Neural cell (in vitro differentiated cells): Measurements from ENCODE around the gene TNK2. TPM values are rescaled to one million over a fixed set of nuclear protein-coding genes. Genes with fewer than 3 reads are reported as not detected.

ENCODE experiments used
- H2AFZ ChIP-seq: fragments of 200-600, 300-800 bp; sonication (generic), shearing (Covaris generic); 2 replicates; pipeline ENCODE4 v1.6.0; 2014; ENCODE audit warnings: low read depth, mild to moderate bottlenecking, antibody characterized with exemption, low read length, moderate library complexity
- H3F3A ChIP-seq: fragments of 200-600 bp; shearing (Covaris generic); 2 replicates; pipeline ENCODE4 v1.6.1; 2016; ENCODE audit warnings: mild to moderate bottlenecking, moderate library complexity, mixed read lengths, antibody characterized with exemption, low read length; ENCODE audit not compliant: insufficient read depth, poor library complexity, severe bottlenecking
- H3K27ac ChIP-seq: fragments of 200-600, 300-800 bp; sonication (generic), shearing (Covaris generic); 2 replicates; pipeline ENCODE4 v1.5.1; 2014; ENCODE audit warnings: mild to moderate bottlenecking, low read length, moderate library complexity
- H3K27me3 ChIP-seq: fragments of 300-800, 200-600 bp; sonication (generic), shearing (Covaris generic); 2 replicates; pipeline ENCODE4 v1.6.0; 2014; ENCODE audit warnings: mild to moderate bottlenecking, low read depth, low read length, moderate library complexity; ENCODE audit not compliant: insufficient read depth
- H3K36me3 ChIP-seq: fragments of 300-800, 200-600 bp; sonication (generic), shearing (Covaris generic); 2 replicates; pipeline ENCODE4 v1.5.1; 2014; ENCODE audit warnings: mild to moderate bottlenecking, antibody characterized with exemption, low read length, moderate library complexity; ENCODE audit not compliant: insufficient read depth
- H3K4me2 ChIP-seq: fragments of 300-800, 200-600 bp; sonication (generic), shearing (Covaris generic); 2 replicates; pipeline ENCODE4 v1.6.0; 2014; ENCODE audit warnings: mild to moderate bottlenecking, low read length
- H3K4me3 ChIP-seq: fragments of 300-800, 200-600 bp; sonication (generic), shearing (Covaris generic); 2 replicates; pipeline ENCODE4 v1.5.1; 2014; ENCODE audit warnings: mild to moderate bottlenecking, low read length, moderate library complexity
- H3K79me2 ChIP-seq: fragments of 200-600 bp; shearing (Covaris generic); replicated peaks from 2 replicates; pipeline ENCODE4 v1.6.0; 2014; ENCODE audit warnings: mild to moderate bottlenecking, low read length, moderate library complexity; ENCODE audit not compliant: insufficient read depth
- H3K9ac ChIP-seq: fragments of 300-800, 200-600 bp; sonication (generic), shearing (Covaris generic); 2 replicates; pipeline ENCODE4 v1.6.1; 2016; ENCODE audit warnings: mild to moderate bottlenecking, low read length, mixed read lengths
- H3K9me2 ChIP-seq: fragments of 200-600 bp; shearing (Covaris generic); 2 replicates; pipeline ENCODE4 v1.6.1; 2016; ENCODE audit warnings: mild to moderate bottlenecking, low read length, mixed read lengths; ENCODE audit not compliant: insufficient read depth
- H3K9me3 ChIP-seq: fragments of 200-600, 300-800 bp; sonication (generic), shearing (Covaris generic); 2 replicates; pipeline ENCODE4 v1.6.1; 2016; ENCODE audit warnings: mild to moderate bottlenecking, mixed run types, low read length, moderate library complexity, mixed read lengths
- H4K20me1 ChIP-seq: fragments of 200-600 bp; shearing (Covaris generic); 2 replicates; pipeline ENCODE4 v1.6.1; 2016; ENCODE audit warnings: mild to moderate bottlenecking, mixed run types; ENCODE audit not compliant: insufficient read depth
- EP300 ChIP-seq: fragments of 450-650 bp; conservative IDR thresholded peaks from 2 replicates; pipeline ENCODE4 v1.6.1; 2014; ENCODE audit warnings: antibody characterized with exemption, mild to moderate bottlenecking, moderate library complexity; ENCODE audit not compliant: poor library complexity, severe bottlenecking
- EZH2 ChIP-seq: fragments of 200-600, 300-800 bp; shearing (Covaris generic), sonication (generic); IDR thresholded peaks from 2 replicates; pipeline ENCODE4 v1.6.1; 2014; ENCODE audit warnings: antibody characterized with exemption, low read length, borderline replicate concordance, mild to moderate bottlenecking; ENCODE audit not compliant: insufficient read depth, poor library complexity, severe bottlenecking
- MXI1 ChIP-seq: fragments of 450-650 bp; conservative IDR thresholded peaks from 2 replicates; pipeline ENCODE4 v1.6.1; 2014; ENCODE audit warnings: antibody characterized with exemption, mild to moderate bottlenecking; ENCODE audit not compliant: poor library complexity, severe bottlenecking
- POLR2AphosphoS5 ChIP-seq: IDR thresholded peaks from 2 replicates; pipeline ENCODE4 v1.6.1; 2012
- RAD21 ChIP-seq: fragments of 450-650 bp; conservative IDR thresholded peaks from 2 replicates; pipeline ENCODE4 v1.6.1; 2014; ENCODE audit warnings: antibody characterized with exemption, mild to moderate bottlenecking, moderate library complexity
- SMC3 ChIP-seq: fragments of 450-650 bp; conservative IDR thresholded peaks from 2 replicates; pipeline ENCODE4 v1.6.1; 2014; ENCODE audit warnings: antibody characterized with exemption, mild to moderate bottlenecking, moderate library complexity; ENCODE audit not compliant: poor library complexity
- TAF1 ChIP-seq: IDR thresholded peaks from 2 replicates; pipeline ENCODE4 v1.6.1; 2012; ENCODE audit warnings: low read depth
- polyA plus RNA-seq: library from polyadenylated mRNA; depleted of rRNA; stranded (reverse); fragments of >200 nt; gene quantifications from 2 replicates; pipeline ENCODE4 v1.2.3, GENCODE V29; 2014
- TF ChIP-seq, protein P1 (sequence below): fragments of 450-650 bp; IDR thresholded peaks from 2 replicates; pipeline ENCODE4 v1.5.1; 2014; ENCODE audit warnings: antibody characterized with exemption, mild to moderate bottlenecking, moderate library complexity; ENCODE audit not compliant: poor library complexity, severe bottlenecking
- TF ChIP-seq, protein P2 (sequence below): IDR thresholded peaks from 2 replicates; pipeline ENCODE4 v1.6.1; 2012; ENCODE audit warnings: borderline replicate concordance

Gene TNK2
- polyA plus RNA-seq, 1 donor from 2014 or later, result 16.3 TPM

DNA sequence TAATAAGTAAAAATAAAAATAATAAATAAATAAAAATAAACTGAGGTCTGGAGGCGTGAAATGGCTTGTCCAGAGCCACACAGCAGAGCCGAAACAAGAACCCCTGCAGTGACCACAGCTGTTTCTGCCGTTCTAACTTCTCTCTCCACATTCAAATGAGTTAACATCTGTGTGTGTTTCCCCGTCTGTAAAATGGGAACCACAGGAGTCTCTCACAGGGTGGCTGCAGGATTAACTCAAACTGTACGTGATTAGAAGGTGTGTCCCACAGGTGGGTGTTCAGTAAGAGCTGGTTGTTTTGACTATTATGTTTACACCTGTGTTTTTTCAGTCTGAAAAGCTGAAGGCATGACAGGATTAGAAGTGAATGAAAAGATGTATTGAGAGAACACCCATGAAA, 69.6 kb downstream of the TNK2 start:
- Histone ChIP-seq H3K9ac (no peak overlapping the region), H3K4me3 (no peak overlapping the region), H3K4me2 (no peak overlapping the region), H3K27ac (no peak overlapping the region), H2AFZ (no peak overlapping the region), H4K20me1 (no peaks in the 10 kb centered on the region), H3K9me3 (no peaks in the 10 kb centered on the region), H3K79me2 (no peaks in the 10 kb centered on the region), H3K9me2 (no peaks in the 10 kb centered on the region), H3K36me3 (no peaks in the 10 kb centered on the region), H3F3A (no peaks in the 10 kb centered on the region), H3K27me3 (no peaks in the 10 kb centered on the region)
- TF ChIP-seq, protein P1, sequence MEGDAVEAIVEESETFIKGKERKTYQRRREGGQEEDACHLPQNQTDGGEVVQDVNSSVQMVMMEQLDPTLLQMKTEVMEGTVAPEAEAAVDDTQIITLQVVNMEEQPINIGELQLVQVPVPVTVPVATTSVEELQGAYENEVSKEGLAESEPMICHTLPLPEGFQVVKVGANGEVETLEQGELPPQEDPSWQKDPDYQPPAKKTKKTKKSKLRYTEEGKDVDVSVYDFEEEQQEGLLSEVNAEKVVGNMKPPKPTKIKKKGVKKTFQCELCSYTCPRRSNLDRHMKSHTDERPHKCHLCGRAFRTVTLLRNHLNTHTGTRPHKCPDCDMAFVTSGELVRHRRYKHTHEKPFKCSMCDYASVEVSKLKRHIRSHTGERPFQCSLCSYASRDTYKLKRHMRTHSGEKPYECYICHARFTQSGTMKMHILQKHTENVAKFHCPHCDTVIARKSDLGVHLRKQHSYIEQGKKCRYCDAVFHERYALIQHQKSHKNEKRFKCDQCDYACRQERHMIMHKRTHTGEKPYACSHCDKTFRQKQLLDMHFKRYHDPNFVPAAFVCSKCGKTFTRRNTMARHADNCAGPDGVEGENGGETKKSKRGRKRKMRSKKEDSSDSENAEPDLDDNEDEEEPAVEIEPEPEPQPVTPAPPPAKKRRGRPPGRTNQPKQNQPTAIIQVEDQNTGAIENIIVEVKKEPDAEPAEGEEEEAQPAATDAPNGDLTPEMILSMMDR, result no peak
- TF ChIP-seq TAF1 (no peak), EZH2 (no peak), RAD21 (no peak), EP300 (no peak), MXI1 (no peak), SMC3 (no peak), POLR2AphosphoS5 (no peak)
- TF ChIP-seq, protein P2, sequence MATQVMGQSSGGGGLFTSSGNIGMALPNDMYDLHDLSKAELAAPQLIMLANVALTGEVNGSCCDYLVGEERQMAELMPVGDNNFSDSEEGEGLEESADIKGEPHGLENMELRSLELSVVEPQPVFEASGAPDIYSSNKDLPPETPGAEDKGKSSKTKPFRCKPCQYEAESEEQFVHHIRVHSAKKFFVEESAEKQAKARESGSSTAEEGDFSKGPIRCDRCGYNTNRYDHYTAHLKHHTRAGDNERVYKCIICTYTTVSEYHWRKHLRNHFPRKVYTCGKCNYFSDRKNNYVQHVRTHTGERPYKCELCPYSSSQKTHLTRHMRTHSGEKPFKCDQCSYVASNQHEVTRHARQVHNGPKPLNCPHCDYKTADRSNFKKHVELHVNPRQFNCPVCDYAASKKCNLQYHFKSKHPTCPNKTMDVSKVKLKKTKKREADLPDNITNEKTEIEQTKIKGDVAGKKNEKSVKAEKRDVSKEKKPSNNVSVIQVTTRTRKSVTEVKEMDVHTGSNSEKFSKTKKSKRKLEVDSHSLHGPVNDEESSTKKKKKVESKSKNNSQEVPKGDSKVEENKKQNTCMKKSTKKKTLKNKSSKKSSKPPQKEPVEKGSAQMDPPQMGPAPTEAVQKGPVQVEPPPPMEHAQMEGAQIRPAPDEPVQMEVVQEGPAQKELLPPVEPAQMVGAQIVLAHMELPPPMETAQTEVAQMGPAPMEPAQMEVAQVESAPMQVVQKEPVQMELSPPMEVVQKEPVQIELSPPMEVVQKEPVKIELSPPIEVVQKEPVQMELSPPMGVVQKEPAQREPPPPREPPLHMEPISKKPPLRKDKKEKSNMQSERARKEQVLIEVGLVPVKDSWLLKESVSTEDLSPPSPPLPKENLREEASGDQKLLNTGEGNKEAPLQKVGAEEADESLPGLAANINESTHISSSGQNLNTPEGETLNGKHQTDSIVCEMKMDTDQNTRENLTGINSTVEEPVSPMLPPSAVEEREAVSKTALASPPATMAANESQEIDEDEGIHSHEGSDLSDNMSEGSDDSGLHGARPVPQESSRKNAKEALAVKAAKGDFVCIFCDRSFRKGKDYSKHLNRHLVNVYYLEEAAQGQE, result no peak

DNA sequence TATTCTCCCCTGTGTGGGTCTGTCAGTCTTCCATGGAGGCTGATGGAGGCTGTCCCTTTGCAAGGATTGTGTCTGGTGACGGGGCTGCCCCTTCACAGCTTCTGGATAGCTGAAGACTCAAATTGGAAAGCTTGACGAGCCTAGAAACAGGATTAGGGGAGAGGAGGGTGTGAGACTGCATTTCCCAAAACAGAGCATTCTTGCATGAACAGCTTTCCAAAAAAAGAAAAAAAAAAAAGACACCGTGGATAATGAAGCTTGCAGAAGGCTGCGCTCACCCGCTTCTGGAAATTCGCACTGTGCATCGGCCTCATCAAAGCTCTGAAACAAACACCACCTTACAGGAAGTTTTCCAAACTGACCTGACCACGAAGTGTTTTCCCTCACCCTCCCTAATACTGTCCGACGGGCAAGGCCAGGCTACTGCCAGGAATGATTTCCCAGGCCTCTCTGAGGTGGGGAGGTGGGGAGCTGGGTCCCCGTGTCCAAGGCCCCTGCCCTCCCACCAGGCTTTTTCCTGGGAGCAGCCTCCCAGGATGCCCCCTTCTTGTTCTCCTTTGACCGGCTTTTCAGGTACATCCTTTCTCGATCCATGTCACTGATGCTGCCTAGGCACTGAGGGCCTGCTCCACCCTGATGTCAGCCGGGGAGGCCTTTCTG, 71.7 kb downstream of the TNK2 start:
- no peak overlapping the region for H3K4me2 ChIP-seq
- no peak overlapping the region for H3K27ac ChIP-seq
- no peaks in the 10 kb centered on the region for H3K9me3 ChIP-seq
- no peaks in the 10 kb centered on the region for H3K79me2 ChIP-seq
- no peaks in the 10 kb centered on the region for H4K20me1 ChIP-seq
- H3K9ac ChIP-seq, result no peak overlapping the region
- no peaks in the 10 kb centered on the region for H3K36me3 ChIP-seq
- H3K4me3 ChIP-seq, result no peak overlapping the region
- H3K9me2 ChIP-seq, result no peaks in the 10 kb centered on the region
- no peaks in the 10 kb centered on the region for H3F3A ChIP-seq
- no peaks in the 10 kb centered on the region for H3K27me3 ChIP-seq
- H2AFZ ChIP-seq, result no peak overlapping the region
- TF ChIP-seq TAF1 (no peak), EZH2 (no peak), SMC3 (no peak), POLR2AphosphoS5 (no peak), RAD21 (no peak), MXI1 (no peak), EP300 (no peak)
- TF ChIP-seq, protein P1, result no peak
- TF ChIP-seq, protein P2, result no peak
